A204.1 (cell line): ENCODE results near the gene B3GNT4.
A peak's percentile ranks its signal among the peaks of the same experiment; 100 is the strongest.
"Not testable (repeated sequence)": the region's sequence is repeated elsewhere in the genome, so short reads cannot be mapped to it uniquely, and the experiment has no call there.

ENCODE experiments used
- FAIRE-seq: peaks from 2 replicates; lab custom pipeline; 2012; peaks lifted over from hg19 to GRCh38; lab: Jason Lieb, UNC

The B3GNT4 gene

GRCh38 chr12:122189626-122190475, 13.7 kb upstream of the B3GNT4 start:
- FAIRE-seq = no peak

DNA sequence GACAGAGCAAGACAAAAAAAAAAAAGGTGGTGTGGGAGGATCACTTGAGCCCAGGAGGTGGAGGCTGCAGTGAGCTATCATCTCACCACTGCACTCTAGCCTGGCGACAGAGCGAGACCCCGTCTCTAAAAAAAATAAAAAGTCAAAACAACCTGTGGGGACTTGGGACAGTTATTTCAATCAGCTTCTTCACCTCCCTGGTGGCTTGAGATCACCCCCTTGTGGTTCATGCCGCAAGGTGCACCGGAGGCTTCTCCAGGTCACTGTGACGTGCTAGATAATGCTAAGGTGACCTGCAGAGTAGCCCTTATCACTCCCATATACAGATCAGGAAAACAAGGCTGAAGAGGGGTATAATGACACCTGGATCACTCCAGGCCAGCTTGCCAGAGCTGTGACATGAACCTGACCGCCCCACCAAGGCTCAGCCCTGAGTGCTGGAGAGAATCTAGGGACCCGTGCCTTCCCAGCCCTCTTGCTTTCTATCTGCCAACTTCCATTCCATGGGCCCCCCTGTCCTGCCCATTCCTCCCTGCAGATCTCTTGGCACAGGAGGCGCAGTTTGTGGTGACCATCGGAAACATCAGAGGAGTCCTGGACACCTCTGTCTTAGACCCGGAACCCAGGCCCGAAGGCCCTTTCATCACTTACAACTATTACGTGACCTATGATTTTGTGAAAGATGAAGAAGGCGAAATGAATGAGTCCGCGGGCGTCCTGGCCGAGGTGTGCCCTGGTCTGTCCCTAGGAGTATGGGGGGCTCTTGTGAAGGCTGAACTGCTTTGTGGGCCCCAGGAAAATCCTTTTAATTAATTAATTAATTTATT, 12.5 kb upstream of the B3GNT4 start:
- peak; percentile 21 for FAIRE-seq

DNA sequence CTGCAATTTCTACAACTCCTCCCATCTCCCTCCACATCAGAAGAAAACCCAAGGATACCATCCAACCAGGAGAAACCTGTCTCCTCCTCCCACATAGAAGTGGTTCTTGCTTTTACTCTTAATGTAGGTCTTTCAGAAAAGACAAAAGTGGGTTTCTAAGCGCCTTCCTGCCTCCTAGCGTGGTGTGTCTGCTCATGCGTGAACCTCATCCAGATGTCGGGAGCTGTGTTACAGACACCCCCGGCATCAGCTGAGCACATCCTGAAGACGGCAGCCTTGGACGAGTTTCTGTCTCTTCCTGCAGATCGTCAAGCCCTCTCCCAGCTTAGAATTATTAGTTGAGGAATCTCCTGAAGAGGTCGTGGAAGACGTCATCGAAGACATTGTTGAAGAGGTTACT, 11.1 kb upstream of the B3GNT4 start:
- no peak for FAIRE-seq

DNA sequence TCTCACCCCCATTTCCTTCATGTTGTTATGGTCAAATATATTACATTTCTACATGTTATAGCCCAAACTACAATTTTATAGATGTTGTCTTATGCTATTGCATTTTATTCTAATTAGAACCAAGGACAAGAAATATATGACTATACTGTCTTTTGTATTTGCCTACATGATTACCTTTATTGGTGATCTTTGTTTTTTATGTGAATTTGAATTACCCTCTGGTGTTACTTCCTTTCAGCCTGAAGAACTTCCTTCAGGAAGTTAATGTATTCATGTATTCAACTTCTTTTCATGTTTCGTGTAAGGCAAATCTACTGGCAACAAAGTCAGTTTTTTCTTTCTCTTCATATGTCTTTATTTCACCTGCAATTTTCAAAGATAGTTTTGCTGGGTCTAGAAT, 8.7 kb upstream of the B3GNT4 start:
- FAIRE-seq = no peak

- FAIRE-seq = no peak
Measured at GRCh38 chr12:122195405-122195804, 8.1 kb upstream of the B3GNT4 start.

DNA sequence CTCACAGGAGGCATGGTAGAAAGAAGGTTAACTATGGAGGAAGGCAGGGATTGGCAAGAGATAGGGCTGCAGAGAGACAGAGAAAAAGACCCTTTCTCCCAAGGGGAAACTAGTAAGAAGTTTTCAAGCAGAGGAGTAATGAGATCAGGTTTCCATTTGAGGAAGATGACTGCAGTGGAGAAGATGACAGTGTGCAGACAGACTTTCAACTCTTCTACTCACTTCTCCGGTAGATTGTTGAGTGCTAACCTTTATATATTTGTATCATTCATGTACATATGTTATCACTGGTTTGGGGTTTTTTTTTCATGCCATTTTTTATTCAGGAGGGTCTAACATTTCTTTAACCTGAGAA, 5.9 kb upstream of the B3GNT4 start:
- no peak for FAIRE-seq

DNA sequence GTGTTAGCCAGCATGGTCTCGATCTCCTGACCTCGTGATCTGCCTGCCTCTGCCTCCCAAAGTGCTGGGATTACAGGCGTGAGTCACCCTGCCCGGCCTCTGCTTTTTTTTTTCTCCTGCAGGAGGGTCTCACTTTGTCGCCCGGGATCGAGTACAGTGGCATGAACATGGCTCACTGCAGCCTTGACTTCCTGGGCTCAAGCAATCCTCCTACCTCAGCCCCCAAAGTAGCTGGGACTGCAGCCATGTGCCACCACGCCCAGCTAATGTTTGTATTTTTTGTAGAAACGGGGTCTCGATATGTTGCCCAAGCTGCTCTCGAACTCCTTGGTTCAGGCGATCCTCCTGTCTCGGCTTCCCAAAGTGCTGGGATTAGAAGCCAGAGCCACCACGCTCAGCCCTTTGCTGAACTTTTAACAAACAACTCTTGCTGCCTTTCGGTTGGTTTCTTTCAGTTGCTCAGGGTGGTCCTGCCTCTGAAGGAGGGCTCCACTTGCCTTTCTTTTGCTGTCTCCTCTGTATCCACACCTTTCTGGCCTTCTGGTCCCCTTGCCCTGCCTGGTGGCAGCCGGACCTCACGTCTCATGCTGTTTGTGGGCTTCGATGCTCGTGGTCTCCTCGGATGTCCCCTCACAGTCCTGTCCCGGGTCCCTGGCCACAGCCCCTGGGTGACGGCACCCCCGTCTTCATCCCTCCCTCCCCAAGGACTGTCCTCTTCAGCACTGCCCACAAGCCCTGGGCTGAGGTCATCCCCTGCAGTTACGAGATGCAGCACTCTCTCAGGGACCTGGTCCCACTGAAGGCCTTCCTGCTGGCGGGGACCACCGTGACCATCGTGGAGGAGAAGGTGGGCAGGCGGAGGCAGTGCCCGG, 3.8 kb upstream of the B3GNT4 start:
- FAIRE-seq = no peak

GRCh38 chr12:122200541-122201175, 2.9 kb upstream of the B3GNT4 start:
- no peak for FAIRE-seq

DNA sequence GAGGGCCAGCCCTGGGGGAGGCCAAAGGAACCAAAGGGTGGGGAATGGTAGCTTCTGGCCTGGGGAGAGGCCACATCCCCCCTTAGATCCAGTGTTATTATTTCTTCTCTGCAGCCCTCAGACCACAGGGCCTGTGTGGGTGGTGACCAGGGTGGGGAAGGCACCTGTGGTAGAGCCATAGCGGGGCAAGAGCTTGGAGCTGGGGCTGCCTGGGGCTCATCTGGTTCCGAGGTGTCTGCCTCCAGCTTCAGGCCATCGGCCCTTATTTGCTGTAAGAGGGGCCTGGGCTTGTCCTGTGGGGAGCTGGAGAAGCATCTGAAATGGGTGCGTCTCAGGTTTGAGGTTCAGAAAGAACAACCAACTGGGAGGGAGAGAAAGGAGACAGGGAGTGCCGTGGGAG, 2.1 kb upstream of the B3GNT4 start:
- FAIRE-seq = no peak

- no peak for FAIRE-seq
Measured at GRCh38 chr12:122202017-122202416, 1.5 kb upstream of the B3GNT4 start.

GRCh38 chr12:122202811-122203210, 698 bp upstream of the B3GNT4 start:
- FAIRE-seq = not testable (repeated sequence)

DNA sequence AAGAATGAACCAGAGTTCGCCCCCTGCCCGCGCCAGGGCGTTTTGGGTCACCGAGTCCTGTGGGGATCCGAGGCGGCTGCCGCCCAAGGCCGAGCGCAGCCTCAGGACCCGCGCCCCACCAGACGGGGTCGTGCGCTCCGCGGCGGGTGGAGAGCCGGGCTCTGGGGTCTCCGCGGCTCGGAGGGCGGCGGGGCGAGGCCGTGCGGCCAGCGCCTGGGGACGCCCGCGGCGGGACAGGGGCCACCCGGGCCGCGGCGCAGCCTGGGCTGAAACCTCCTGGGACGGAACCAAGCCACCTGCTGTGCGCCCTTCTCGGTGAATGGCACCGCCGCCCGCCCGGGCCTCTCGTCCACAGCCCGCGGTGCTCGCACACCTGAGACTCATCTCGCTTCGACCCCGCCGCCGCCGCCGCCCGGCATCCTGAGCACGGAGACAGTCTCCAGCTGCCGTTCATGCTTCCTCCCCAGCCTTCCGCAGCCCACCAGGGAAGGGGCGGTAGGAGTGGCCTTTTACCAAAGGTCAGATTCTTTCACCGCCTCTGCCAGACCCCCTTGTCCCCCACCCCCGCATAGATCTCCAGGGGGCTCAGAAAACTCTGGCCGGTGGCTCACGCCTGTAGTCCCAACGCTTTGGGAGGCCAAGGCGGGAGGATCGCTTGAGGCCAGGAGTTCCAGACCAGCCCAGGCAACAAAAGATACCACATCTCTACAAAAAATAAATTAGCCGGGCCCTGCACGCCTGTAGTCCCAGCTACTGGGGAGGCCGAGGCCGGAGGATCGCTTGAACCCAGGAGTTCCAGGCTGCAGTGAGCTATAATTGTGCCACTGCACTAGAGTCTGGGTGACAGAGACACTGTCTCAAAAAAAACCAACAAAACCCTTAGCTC, 901 bp downstream of the B3GNT4 start:
- no peak for FAIRE-seq

- FAIRE-seq = no peak
Measured at GRCh38 chr12:122205053-122205925, 1.8 kb downstream of the B3GNT4 start.

DNA sequence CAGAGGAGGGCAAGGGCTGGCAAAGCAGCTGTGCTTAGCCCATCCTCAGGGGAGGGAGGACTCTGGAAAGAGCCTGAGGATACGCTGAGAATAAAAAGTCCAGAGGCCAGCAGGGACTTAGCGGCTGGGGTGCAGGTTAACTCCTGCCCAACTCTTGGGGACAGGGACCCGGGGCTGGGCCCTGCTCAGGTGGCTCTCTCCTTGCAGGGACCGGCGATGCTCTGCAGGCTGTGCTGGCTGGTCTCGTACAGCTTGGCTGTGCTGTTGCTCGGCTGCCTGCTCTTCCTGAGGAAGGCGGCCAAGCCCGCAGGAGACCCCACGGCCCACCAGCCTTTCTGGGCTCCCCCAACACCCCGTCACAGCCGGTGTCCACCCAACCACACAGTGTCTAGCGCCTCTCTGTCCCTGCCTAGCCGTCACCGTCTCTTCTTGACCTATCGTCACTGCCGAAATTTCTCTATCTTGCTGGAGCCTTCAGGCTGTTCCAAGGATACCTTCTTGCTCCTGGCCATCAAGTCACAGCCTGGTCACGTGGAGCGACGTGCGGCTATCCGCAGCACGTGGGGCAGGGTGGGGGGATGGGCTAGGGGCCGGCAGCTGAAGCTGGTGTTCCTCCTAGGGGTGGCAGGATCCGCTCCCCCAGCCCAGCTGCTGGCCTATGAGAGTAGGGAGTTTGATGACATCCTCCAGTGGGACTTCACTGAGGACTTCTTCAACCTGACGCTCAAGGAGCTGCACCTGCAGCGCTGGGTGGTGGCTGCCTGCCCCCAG, 2.8 kb downstream of the B3GNT4 start:
- FAIRE-seq = no peak

GRCh38 chr12:122206976-122207375, 3.5 kb downstream of the B3GNT4 start:
- no peak for FAIRE-seq

GRCh38 chr12:122207391-122207790, 3.9 kb downstream of the B3GNT4 start:
- FAIRE-seq = no peak

DNA sequence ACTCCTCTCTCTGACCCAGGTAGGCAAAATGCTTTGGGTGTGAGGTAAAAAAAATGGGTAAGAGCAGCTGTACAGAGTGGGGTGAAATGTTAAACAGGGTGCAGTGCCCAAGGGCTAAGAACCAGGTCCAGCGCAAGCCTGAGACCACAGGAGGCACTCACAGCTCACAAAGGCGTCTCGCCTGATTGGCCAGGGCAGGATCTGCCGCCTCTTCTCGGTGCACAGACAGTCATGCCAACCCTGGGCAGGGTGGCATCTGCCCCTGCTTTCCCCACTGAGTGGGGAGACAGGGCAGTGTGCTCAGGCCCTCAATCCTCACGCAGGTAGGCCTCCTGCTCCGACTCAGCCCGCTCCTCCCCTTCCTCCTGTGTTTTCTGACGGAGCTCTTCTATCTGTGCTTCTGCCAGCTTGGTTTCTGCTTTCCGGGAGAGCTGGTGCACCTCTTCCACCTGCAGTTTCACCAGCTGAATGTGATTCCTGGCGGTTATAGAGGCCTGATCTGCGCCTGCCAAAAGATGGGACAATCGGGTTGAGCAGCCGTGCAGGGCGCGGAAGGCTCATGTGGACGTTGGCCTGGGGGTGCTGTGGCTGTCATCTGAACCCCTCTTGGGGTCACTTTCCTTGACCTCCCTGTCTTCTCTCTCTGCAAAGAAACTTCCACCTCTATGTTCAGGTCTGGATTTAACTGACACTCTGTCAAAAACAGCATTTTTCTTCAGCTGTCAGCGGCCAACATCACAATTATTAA, 4.7 kb downstream of the B3GNT4 start:
- FAIRE-seq = no peak

GRCh38 chr12:122215771-122216170, 12.3 kb downstream of the B3GNT4 start:
- FAIRE-seq = no peak

DNA sequence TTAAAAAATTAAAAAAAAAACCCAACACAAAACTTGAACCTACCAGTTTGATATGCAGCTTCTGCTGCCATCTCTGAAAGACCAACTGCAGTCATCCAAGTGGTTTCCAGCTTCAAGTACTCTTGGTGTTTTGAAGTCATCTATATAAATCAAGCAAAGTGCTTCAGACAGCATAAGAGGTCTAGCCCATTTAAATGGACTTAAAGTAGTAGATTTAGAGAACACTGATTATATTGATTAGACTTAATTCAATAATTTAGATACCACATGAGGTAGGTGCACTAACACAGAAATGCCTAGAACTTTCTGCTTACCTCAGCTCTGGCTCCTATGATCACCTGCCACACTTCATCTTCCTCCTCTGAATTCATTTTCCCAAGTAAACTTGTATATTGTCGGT, 12.9 kb downstream of the B3GNT4 start:
- FAIRE-seq = no peak
